Measurements from ENCODE around the gene ENTPD5. TPM values are rescaled to one million over a fixed set of nuclear protein-coding genes. Genes with fewer than 3 reads are reported as not detected.

Gene ENTPD5
- total RNA-seq, 5 donors from 2014 or later (not counting 1 experiment from before 2014, with no cell fraction given): 7.8 to 14.6 (median 11.6) TPM

- no peaks in the 10 kb centered on the region for H3K27me3 ChIP-seq (replicated peaks in 1 of 2; ENCODE audit: control insufficient read depth in 2 of 2, extremely low read depth in 1 of 2, insufficient read depth in 2 of 2, low read length in 1 of 2)
- no peak overlapping the region for H3K4me3 ChIP-seq (ENCODE audit: control insufficient read depth in 1 of 2, extremely low read depth in 1 of 2, low read length in 1 of 2)
- H3K4me1 ChIP-seq (ENCODE audit: control insufficient read depth in 1 of 2, extremely low read depth in 1 of 2, insufficient read depth in 2 of 2, low read length in 2 of 2): no peaks in the 10 kb centered on the region
- no peak for ATAC-seq (replicated peaks in 1 of 4)
- no peaks in the 10 kb centered on the region for H3K36me3 ChIP-seq (ENCODE audit: control insufficient read depth in 2 of 2, extremely low read depth in 1 of 2, insufficient read depth in 1 of 2, low read length in 1 of 2)
- Mint-ChIP-seq H3K4me3 (no peak overlapping the region), H3K4me1 (peaks cover 0 to 4% (median 0%) of the 10 kb centered on the region in 3 donors), H3K9me3 (no peaks in the 10 kb centered on the region), H3K27me3 (no peaks in the 10 kb centered on the region), H3K27ac (no peak overlapping the region), H3K36me3 (peaks cover 4% of the 10 kb centered on the region)
- no peaks in the 10 kb centered on the region for H3K9me3 ChIP-seq
- CTCF ChIA-PET: no interaction called here
- no peak for DNase-seq
- no peak overlapping the region for H3K27ac ChIP-seq (ENCODE audit: low read length)
- WGBS (ENCODE audit: insufficient coverage): no CpG with 5 or more reads among the region's 3 CpGs
- POLR2A ChIA-PET: no interaction called here
These were observed 29.2 kb upstream of the ENTPD5 start for GRCh38 chr14:74048281-74048680.

- no peak overlapping the region for H3K4me3 Mint-ChIP-seq
- DNase-seq (no peak), ATAC-seq (replicated peaks in 1 of 4) (no peak)
- H3K4me1 ChIP-seq (ENCODE audit: control insufficient read depth in 1 of 2, extremely low read depth in 1 of 2, insufficient read depth in 2 of 2, low read length in 2 of 2): no peaks in the 10 kb centered on the region
- H3K27me3 ChIP-seq (replicated peaks in 1 of 2; ENCODE audit: control insufficient read depth in 2 of 2, extremely low read depth in 1 of 2, insufficient read depth in 2 of 2, low read length in 1 of 2): no peaks in the 10 kb centered on the region
- no peak overlapping the region for H3K4me3 ChIP-seq (ENCODE audit: control insufficient read depth in 1 of 2, extremely low read depth in 1 of 2, low read length in 1 of 2)
- no CpG with 5 or more reads among the region's 4 CpGs for WGBS (ENCODE audit: insufficient coverage)
- H3K27ac Mint-ChIP-seq: no peak overlapping the region
- no peak overlapping the region for H3K27ac ChIP-seq (ENCODE audit: low read length)
- H3K9me3 Mint-ChIP-seq: no peaks in the 10 kb centered on the region
- H3K36me3 ChIP-seq (ENCODE audit: control insufficient read depth in 2 of 2, extremely low read depth in 1 of 2, insufficient read depth in 1 of 2, low read length in 1 of 2): no peaks in the 10 kb centered on the region
- ChIA-PET CTCF (no interaction called here), POLR2A (no interaction called here)
- peaks cover 4% of the 10 kb centered on the region for H3K36me3 Mint-ChIP-seq
- H3K9me3 ChIP-seq: no peaks in the 10 kb centered on the region
- H3K4me1 Mint-ChIP-seq: peaks cover 0 to 4% (median 0%) of the 10 kb centered on the region in 3 donors
- no peaks in the 10 kb centered on the region for H3K27me3 Mint-ChIP-seq
These were observed 26.4 kb upstream of the ENTPD5 start for GRCh38 chr14:74045522-74045921.

- no peaks in the 10 kb centered on the region for H3K27me3 ChIP-seq (replicated peaks in 1 of 2; ENCODE audit: control insufficient read depth in 2 of 2, extremely low read depth in 1 of 2, insufficient read depth in 2 of 2, low read length in 1 of 2)
- ATAC-seq (replicated peaks in 1 of 4): no peak
- no peaks in the 10 kb centered on the region for H3K9me3 ChIP-seq
- no CpG with 5 or more reads among the region's 2 CpGs for WGBS (ENCODE audit: insufficient coverage)
- H3K27ac ChIP-seq (ENCODE audit: low read length): no peak overlapping the region
- no peaks in the 10 kb centered on the region for H3K4me1 ChIP-seq (ENCODE audit: control insufficient read depth in 1 of 2, extremely low read depth in 1 of 2, insufficient read depth in 2 of 2, low read length in 2 of 2)
- no peaks in the 10 kb centered on the region for H3K36me3 ChIP-seq (ENCODE audit: control insufficient read depth in 2 of 2, extremely low read depth in 1 of 2, insufficient read depth in 1 of 2, low read length in 1 of 2)
- Mint-ChIP-seq H3K27me3 (no peaks in the 10 kb centered on the region), H3K4me1 (no peaks in the 10 kb centered on the region), H3K36me3 (no peaks in the 10 kb centered on the region), H3K27ac (no peak overlapping the region), H3K9me3 (no peaks in the 10 kb centered on the region), H3K4me3 (no peak overlapping the region)
- no peak for DNase-seq
- H3K4me3 ChIP-seq (ENCODE audit: control insufficient read depth in 1 of 2, extremely low read depth in 1 of 2, low read length in 1 of 2): no peak overlapping the region
- CTCF ChIA-PET: no interaction called here
- POLR2A ChIA-PET: no interaction called here
These were observed 23.2 kb upstream of the ENTPD5 start for GRCh38 chr14:74042296-74042695.

- Mint-ChIP-seq H3K27ac (no peak overlapping the region), H3K4me3 (no peak overlapping the region), H3K4me1 (no peaks in the 10 kb centered on the region), H3K36me3 (no peaks in the 10 kb centered on the region), H3K27me3 (no peaks in the 10 kb centered on the region), H3K9me3 (no peaks in the 10 kb centered on the region)
- no peak overlapping the region for H3K27ac ChIP-seq (ENCODE audit: low read length)
- DNase-seq (peak in 2 of 35 experiments; percentile 23 to 67), ATAC-seq (replicated peaks in 1 of 4) (peak in 3 of 4 experiments; percentile 46 to 56 (median 47))
- no peaks in the 10 kb centered on the region for H3K27me3 ChIP-seq (replicated peaks in 1 of 2; ENCODE audit: control insufficient read depth in 2 of 2, extremely low read depth in 1 of 2, insufficient read depth in 2 of 2, low read length in 1 of 2)
- no CpG with 5 or more reads among the region's 3 CpGs for WGBS (ENCODE audit: insufficient coverage)
- no peaks in the 10 kb centered on the region for H3K36me3 ChIP-seq (ENCODE audit: control insufficient read depth in 2 of 2, extremely low read depth in 1 of 2, insufficient read depth in 1 of 2, low read length in 1 of 2)
- H3K4me1 ChIP-seq (ENCODE audit: control insufficient read depth in 1 of 2, extremely low read depth in 1 of 2, insufficient read depth in 2 of 2, low read length in 2 of 2): no peaks in the 10 kb centered on the region
- H3K4me3 ChIP-seq (ENCODE audit: control insufficient read depth in 1 of 2, extremely low read depth in 1 of 2, low read length in 1 of 2): no peak overlapping the region
- ChIA-PET POLR2A (no interaction called here), CTCF (interaction anchor here (0.7 to 1.1 kb wide), 2 partner anchors 14 to 309 kb away, joined by 5 read pairs; no protein-coding TSS in a partner anchor)
- no peaks in the 10 kb centered on the region for H3K9me3 ChIP-seq
These were observed 19.2 kb upstream of the ENTPD5 start for GRCh38 chr14:74038020-74038859.

- CTCF ChIA-PET: interaction anchor here (0.6 to 0.7 kb wide), 6 partner anchors 48 to 1624 kb away, joined by 3 to 5 read pairs (median 4); no protein-coding TSS in a partner anchor
- Histone ChIP-seq H3K9me3 (no peaks in the 10 kb centered on the region), H3K27ac (ENCODE audit: low read length) (no peak overlapping the region), H3K27me3 (replicated peaks in 1 of 2; ENCODE audit: control insufficient read depth in 2 of 2, extremely low read depth in 1 of 2, insufficient read depth in 2 of 2, low read length in 1 of 2) (no peaks in the 10 kb centered on the region), H3K36me3 (ENCODE audit: control insufficient read depth in 2 of 2, extremely low read depth in 1 of 2, insufficient read depth in 1 of 2, low read length in 1 of 2) (no peaks in the 10 kb centered on the region), H3K4me1 (ENCODE audit: control insufficient read depth in 1 of 2, extremely low read depth in 1 of 2, insufficient read depth in 2 of 2, low read length in 2 of 2) (no peaks in the 10 kb centered on the region), H3K4me3 (ENCODE audit: control insufficient read depth in 1 of 2, extremely low read depth in 1 of 2, low read length in 1 of 2) (no peak overlapping the region)
- Mint-ChIP-seq H3K27ac (no peak overlapping the region), H3K27me3 (no peaks in the 10 kb centered on the region), H3K9me3 (no peaks in the 10 kb centered on the region), H3K4me3 (no peak overlapping the region), H3K4me1 (no peaks in the 10 kb centered on the region), H3K36me3 (no peaks in the 10 kb centered on the region)
- ATAC-seq (replicated peaks in 1 of 4) (no peak), DNase-seq (no peak)
- 100% methylated on average over 1 of the region's 4 CpGs for WGBS (ENCODE audit: insufficient coverage)
- POLR2A ChIA-PET: interaction anchor here in 1 of 2 donors (0.6 kb wide), 1 partner anchor 692 kb away, joined by 4 read pairs; no protein-coding TSS in a partner anchor
These were observed 16.5 kb upstream of the ENTPD5 start for GRCh38 chr14:74035556-74035955.

GRCh38 chr14:74034572-74034971, 15.5 kb upstream of the ENTPD5 start:
- H3K9me3 Mint-ChIP-seq: no peaks in the 10 kb centered on the region
- H3K27me3 ChIP-seq (replicated peaks in 1 of 2; ENCODE audit: control insufficient read depth in 2 of 2, extremely low read depth in 1 of 2, insufficient read depth in 2 of 2, low read length in 1 of 2): no peaks in the 10 kb centered on the region
- H3K27me3 Mint-ChIP-seq: no peaks in the 10 kb centered on the region
- no peaks in the 10 kb centered on the region for H3K9me3 ChIP-seq
- 86% methylated on average over 2 of the region's 3 CpGs for WGBS (ENCODE audit: insufficient coverage)
- DNase-seq: no peak
- no peak for ATAC-seq (replicated peaks in 1 of 4)
- H3K27ac Mint-ChIP-seq: no peak overlapping the region
- no peak overlapping the region for H3K27ac ChIP-seq (ENCODE audit: low read length)
- H3K4me3 Mint-ChIP-seq: no peak overlapping the region
- no peak overlapping the region for H3K4me3 ChIP-seq (ENCODE audit: control insufficient read depth in 1 of 2, extremely low read depth in 1 of 2, low read length in 1 of 2)
- no peaks in the 10 kb centered on the region for H3K4me1 ChIP-seq (ENCODE audit: control insufficient read depth in 1 of 2, extremely low read depth in 1 of 2, insufficient read depth in 2 of 2, low read length in 2 of 2)
- CTCF ChIA-PET: interaction anchor here in 1 of 2 donors (0.7 kb wide), 1 partner anchor 9 kb away, joined by 3 read pairs; no protein-coding TSS in a partner anchor
- no peaks in the 10 kb centered on the region for H3K36me3 Mint-ChIP-seq
- no peaks in the 10 kb centered on the region for H3K36me3 ChIP-seq (ENCODE audit: control insufficient read depth in 2 of 2, extremely low read depth in 1 of 2, insufficient read depth in 1 of 2, low read length in 1 of 2)
- POLR2A ChIA-PET: no interaction called here
- no peaks in the 10 kb centered on the region for H3K4me1 Mint-ChIP-seq

All from T-cell (primary cell).